H9 (cell line): ENCODE results near the gene LRCOL1. TPM values are rescaled to one million over a fixed set of nuclear protein-coding genes. Genes with fewer than 3 reads are reported as not detected.
A peak's percentile ranks its signal among the peaks of the same experiment; 100 is the strongest.

Experiments
- DNase-seq: peaks from one replicate; pipeline ENCODE4 v3.0.0-alpha.2; 2017
- H2AFZ ChIP-seq: one replicate; pipeline ENCODE4 v1.6.1; 2013; ENCODE audit warnings: mild to moderate bottlenecking, low read length, control low read depth, moderate library complexity
- H2AK5ac ChIP-seq: 2 replicates; pipeline ENCODE4 v1.6.1; 2013; ENCODE audit warnings: low read length, control low read depth, mixed read lengths; ENCODE audit not compliant: insufficient read length
- H2BK120ac ChIP-seq: one replicate; pipeline ENCODE4 v1.6.1; 2013; ENCODE audit warnings: low read depth, mild to moderate bottlenecking, low read length, control low read depth, inconsistent platforms; ENCODE audit not compliant: poor library complexity, severe bottlenecking
- H2BK12ac ChIP-seq: 2 replicates; pipeline ENCODE4 v1.6.1; 2013; ENCODE audit warnings: low read length, control low read depth, mixed read lengths, low read depth; ENCODE audit not compliant: insufficient read length
- H2BK15ac ChIP-seq: 2 replicates; pipeline ENCODE4 v1.6.1; 2013; ENCODE audit warnings: low read depth, low read length, control low read depth
- H2BK20ac ChIP-seq: one replicate; pipeline ENCODE4 v1.6.1; 2013; ENCODE audit warnings: low read depth, mild to moderate bottlenecking, low read length, control low read depth, inconsistent platforms; ENCODE audit not compliant: poor library complexity, severe bottlenecking
- H2BK5ac ChIP-seq: 2 replicates; pipeline ENCODE4 v1.6.1; 2013; ENCODE audit warnings: low read length, control low read depth, mixed read lengths; ENCODE audit not compliant: insufficient read length
- H3K14ac ChIP-seq: 2 replicates; pipeline ENCODE4 v1.6.1; 2013; ENCODE audit warnings: low read length, control low read depth; ENCODE audit not compliant: insufficient read depth
- H3K18ac ChIP-seq: 2 replicates; pipeline ENCODE4 v1.6.1; 2013; ENCODE audit warnings: low read depth, mild to moderate bottlenecking, mixed read lengths, low read length, control low read depth; ENCODE audit not compliant: insufficient read length
- H3K23ac ChIP-seq: 2 replicates; pipeline ENCODE4 v1.6.1; 2013; ENCODE audit warnings: low read length, control low read depth, mixed read lengths, low read depth; ENCODE audit not compliant: insufficient read length
- H3K23me2 ChIP-seq: 2 replicates; pipeline ENCODE4 v1.6.1; 2013; ENCODE audit warnings: low read depth, mild to moderate bottlenecking, mixed read lengths, low read length, control low read depth; ENCODE audit not compliant: insufficient read length, poor library complexity, severe bottlenecking
- H3K27ac ChIP-seq: 2 replicates; pipeline ENCODE4 v1.5.1; 2013; ENCODE audit warnings: low read length, control low read depth, mixed read lengths, low read depth; ENCODE audit not compliant: insufficient read length
- H3K27me3 ChIP-seq: 2 replicates; pipeline ENCODE4 v1.6.1; 2013; ENCODE audit warnings: low read length, control low read depth, inconsistent platforms; ENCODE audit not compliant: insufficient read depth
- H3K4ac ChIP-seq: 2 replicates; pipeline ENCODE4 v1.6.1; 2013; ENCODE audit warnings: low read depth, mild to moderate bottlenecking, control low read depth, inconsistent platforms, low read length, moderate library complexity
- H3K4me1 ChIP-seq: 2 replicates; pipeline ENCODE4 v1.6.1; 2013; ENCODE audit warnings: low read length, control low read depth, inconsistent platforms; ENCODE audit not compliant: insufficient read depth
- H3K4me2 ChIP-seq: 2 replicates; pipeline ENCODE4 v1.6.1; 2013; ENCODE audit warnings: low read length, control low read depth, mixed read lengths; ENCODE audit not compliant: insufficient read length, insufficient read depth
- H3K56ac ChIP-seq: 2 replicates; pipeline ENCODE4 v1.6.1; 2013; ENCODE audit warnings: low read depth, mild to moderate bottlenecking, mixed read lengths, low read length, control low read depth; ENCODE audit not compliant: insufficient read length
- H3K79me1 ChIP-seq: 2 replicates; pipeline ENCODE4 v1.6.1; 2013; ENCODE audit warnings: low read depth, mild to moderate bottlenecking, moderate library complexity, low read length, control low read depth, inconsistent platforms; ENCODE audit not compliant: insufficient read depth, poor library complexity, severe bottlenecking
- H3K79me2 ChIP-seq: 2 replicates; pipeline ENCODE4 v1.6.1; 2013; ENCODE audit warnings: low read length, control low read depth, inconsistent platforms; ENCODE audit not compliant: insufficient read depth
- H3K9ac ChIP-seq: 2 replicates; pipeline ENCODE4 v1.6.1; 2013; ENCODE audit warnings: low read length, control low read depth, mixed read lengths; ENCODE audit not compliant: insufficient read length; ENCODE audit errors: extremely low read depth
- H3K9me3 ChIP-seq: one replicate; pipeline ENCODE4 v1.6.1; 2013; ENCODE audit warnings: low read depth, low read length, inconsistent platforms; ENCODE audit not compliant: control insufficient read depth
- H3T11ph ChIP-seq: one replicate; pipeline ENCODE4 v1.6.1; 2013; ENCODE audit warnings: mild to moderate bottlenecking, low read length, control low read depth, inconsistent platforms
- H4K20me1 ChIP-seq: one replicate; pipeline ENCODE4 v1.6.1; 2013; ENCODE audit not compliant: control insufficient read depth, insufficient read length, insufficient read depth
- H4K5ac ChIP-seq: 2 replicates; pipeline ENCODE4 v1.6.1; 2013; ENCODE audit warnings: low read depth, mild to moderate bottlenecking, mixed read lengths, low read length, control low read depth; ENCODE audit not compliant: insufficient read length
- H4K8ac ChIP-seq: replicated peaks from 2 replicates; pipeline ENCODE4 v1.6.1; 2013; ENCODE audit warnings: low read length, control low read depth, mixed read lengths, low read depth; ENCODE audit not compliant: insufficient read length
- H4K91ac ChIP-seq: 2 replicates; pipeline ENCODE4 v1.6.1; 2013; ENCODE audit warnings: low read depth, mild to moderate bottlenecking, moderate library complexity, mixed read lengths, low read length, control low read depth; ENCODE audit not compliant: insufficient read length
- H3K27ac Mint-ChIP-seq, 3 experiments: 2 replicates in 2 of 3; 3 replicates in 1 of 3; pipeline ENCODE4 v1.8.0; 2020 to 2021; ENCODE audit warnings: mixed read lengths in 3 of 3, mild to moderate bottlenecking in 1 of 3, moderate library complexity in 1 of 3
- H3K27me3 Mint-ChIP-seq: 2 replicates; pipeline ENCODE4 v1.8.0; 2021; ENCODE audit warnings: low read depth, mild to moderate bottlenecking, moderate library complexity, mixed read lengths
- H3K36me3 Mint-ChIP-seq, 3 experiments: 2 replicates in 2 of 3; 3 replicates in 1 of 3; pipeline ENCODE4 v1.8.0; 2020 to 2021; ENCODE audit warnings: low read depth in 3 of 3, mixed read lengths in 3 of 3; ENCODE audit not compliant: insufficient read depth in 1 of 3
- H3K4me1 Mint-ChIP-seq, 2 experiments: 2 replicates each; pipeline ENCODE4 v1.8.0; 2020; ENCODE audit warnings: mixed read lengths in 2 of 2
- H3K4me3 Mint-ChIP-seq, 2 experiments: 2 replicates in 1 of 2; 3 replicates in 1 of 2; pipeline ENCODE4 v1.8.0; 2020 to 2021; ENCODE audit warnings: mild to moderate bottlenecking in 2 of 2, mixed read lengths in 2 of 2, moderate library complexity in 1 of 2
- H3K9me3 Mint-ChIP-seq, 2 experiments: 2 replicates in 1 of 2; 3 replicates in 1 of 2; pipeline ENCODE4 v1.8.0; 2020; ENCODE audit warnings: mild to moderate bottlenecking in 2 of 2, mixed read lengths in 2 of 2, moderate library complexity in 1 of 2
- CTCF ChIP-seq: fragments of 200-600 bp; sonication (generic); conservative IDR thresholded peaks from 3 replicates; pipeline ENCODE4 v1.8.0; 2021; ENCODE audit warnings: antibody characterized with exemption, mild to moderate bottlenecking
- WGBS: extraction: QIAGEN DNeasy Blood & Tissue Kit; methylation state at CpG from one replicate; pipeline ENCODE4 v1.1.7; 2013; ENCODE audit warnings: missing lambda C conversion rate, low lambda C conversion rate, mixed read lengths; ENCODE audit not compliant: insufficient read length; ENCODE audit errors: extremely low coverage; 5-methylcytosine and 5-hydroxymethylcytosine counted together
- total RNA-seq: library from RNA; stranded (reverse); gene quantifications from 2 replicates; pipeline ENCODE4 v1.2.1, GENCODE V29; 2021

The LRCOL1 gene
- total RNA-seq, 1 experiment from 2014 or later, result not detected

GRCh38 chr12:132583411-132583710, 27.0 kb downstream of the LRCOL1 start:
- H2BK15ac ChIP-seq, result no peak overlapping the region
- peaks cover 88% of the 10 kb centered on the region for H3K27me3 Mint-ChIP-seq
- H3K36me3 Mint-ChIP-seq, result peaks cover 2 to 16% (median 10%) of the 10 kb centered on the region in 3 experiments; a peak in 6 of 7 replicates
- no peak overlapping the region for H3K9ac ChIP-seq
- no peaks in the 10 kb centered on the region for H3K4me1 ChIP-seq
- H3K9me3 ChIP-seq, result no peaks in the 10 kb centered on the region
- H3K9me3 Mint-ChIP-seq, result no peaks in the 10 kb centered on the region
- no peak overlapping the region for H3T11ph ChIP-seq
- H3K23me2 ChIP-seq, result peaks cover 16% of the 10 kb centered on the region
- H3K23ac ChIP-seq, result no peak overlapping the region
- no peak overlapping the region for H2BK20ac ChIP-seq
- H3K27ac Mint-ChIP-seq, result no peak overlapping the region
- DNase-seq, result no peak
- no peak overlapping the region for H3K27ac ChIP-seq
- peaks cover 2% of the 10 kb centered on the region for H4K20me1 ChIP-seq
- no peak overlapping the region for H3K4me3 Mint-ChIP-seq
- no peak overlapping the region for H3K18ac ChIP-seq
- TF ChIP-seq CTCF, result no peak
- peaks cover 23% of the 10 kb centered on the region; the same call in 1 of the 2 replicates for H3K27me3 ChIP-seq
- H2AK5ac ChIP-seq, result no peak overlapping the region
- WGBS, result no CpG with 5 or more reads among the region's 50 CpGs
- H4K91ac ChIP-seq, result no peak overlapping the region
- peaks cover 4 to 10% of the 10 kb centered on the region in 2 experiments for H3K4me1 Mint-ChIP-seq
- H2BK12ac ChIP-seq, result no peak overlapping the region
- no peaks in the 10 kb centered on the region for H3K79me2 ChIP-seq
- H2BK5ac ChIP-seq, result no peak overlapping the region
- H3K4ac ChIP-seq, result no peak overlapping the region
- H3K79me1 ChIP-seq, result no peaks in the 10 kb centered on the region
- H4K8ac ChIP-seq, result no peak overlapping the region
- H3K4me2 ChIP-seq, result peak overlapping the region; percentile 51
- no peak overlapping the region for H4K5ac ChIP-seq
- H2AFZ ChIP-seq, result no peak overlapping the region
- H3K14ac ChIP-seq, result no peak overlapping the region
- no peak overlapping the region for H3K56ac ChIP-seq
- no peak overlapping the region for H2BK120ac ChIP-seq
